Measurements from ENCODE around the gene BMPR1B.

DNA sequence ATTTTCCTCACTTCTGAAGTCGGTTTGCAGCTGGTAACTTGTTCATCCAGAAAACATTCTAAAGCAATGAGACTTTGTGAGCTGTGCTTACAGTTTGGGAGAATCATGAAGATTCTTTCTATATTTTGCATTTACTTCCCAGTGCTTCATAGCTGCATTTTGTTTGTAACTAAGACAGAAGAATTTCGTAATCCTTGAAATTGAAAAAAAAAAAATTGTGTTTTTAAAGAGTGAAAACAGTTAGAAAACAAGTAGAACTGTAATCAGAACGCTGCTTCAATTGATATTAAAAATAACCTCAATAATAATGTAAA is 398.7 kb downstream of the BMPR1B start:
- no peak for TF ChIP-seq TAF1 (IDR thresholded peaks at IDR 0.05; ENCODE audit: low read depth, low read length)
- no peak for TF ChIP-seq POLR2A (IDR thresholded peaks at IDR 0.05; ENCODE audit: low read depth, low read length)
- no peak for TF ChIP-seq POLR2AphosphoS5 (IDR thresholded peaks at IDR 0.05; ENCODE audit: low read depth, low read length)
- TF ChIP-seq POU2F2 (IDR thresholded peaks at IDR 0.05; ENCODE audit: low read depth, low read length), result no peak
- TF ChIP-seq PAX5 (IDR thresholded peaks at IDR 0.05; ENCODE audit: insufficient read depth, low read length, severe bottlenecking), result no peak

Measured in GM12891 (cell line).